ENCODE measurements around the gene CBX6. TPM values are rescaled to one million over a fixed set of nuclear protein-coding genes. Genes with fewer than 3 reads are reported as not detected.

Gene CBX6
- total and polyA plus RNA-seq, 3 donors from 2014 or later: 18.7 to 33.1 (median 30.1) TPM

DNA sequence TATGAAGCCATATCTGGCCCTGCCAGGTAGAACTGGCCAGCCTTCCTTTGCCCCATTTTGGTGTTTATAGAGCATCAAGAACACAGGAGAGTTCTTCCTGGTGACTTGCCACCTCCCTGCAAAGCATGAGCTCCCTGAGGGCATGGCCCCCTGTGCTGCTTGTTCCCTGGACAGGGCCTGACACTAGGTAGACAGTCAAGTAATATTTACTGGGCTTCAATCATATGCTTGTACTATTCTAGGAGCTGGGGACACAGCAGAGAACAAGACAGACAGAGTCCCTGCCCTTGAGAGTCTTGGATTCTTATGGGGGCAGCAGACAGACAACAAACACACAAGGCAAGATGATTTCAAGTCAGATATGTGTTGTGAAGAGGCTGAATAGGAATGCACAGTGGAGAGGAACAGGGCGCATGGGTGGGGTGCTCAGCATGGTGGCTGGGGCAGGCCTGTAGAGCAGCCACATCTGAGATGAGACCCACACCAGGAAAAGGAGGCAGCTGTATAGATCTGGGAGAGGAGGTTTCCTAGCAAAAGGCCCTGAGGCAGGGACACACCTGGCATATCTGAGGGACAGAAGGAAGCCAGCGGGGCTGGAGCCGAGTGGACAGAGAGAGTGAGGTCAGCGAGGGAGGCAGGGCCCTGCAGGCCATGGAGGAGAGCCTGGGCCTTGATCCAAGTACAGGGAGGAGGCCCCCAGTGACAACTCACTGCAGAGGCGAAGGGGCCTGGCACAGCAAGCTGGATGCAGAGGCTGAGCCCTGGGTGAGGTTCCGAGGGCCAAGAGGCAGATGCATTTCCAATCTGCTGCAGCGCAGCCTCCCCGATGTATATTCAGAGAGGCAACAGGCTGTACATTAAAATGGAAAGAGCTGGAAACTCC, 10.2 kb upstream of the CBX6 start:
- peak; percentile 42 for DNase-seq
- peak overlapping the region; percentile 43 to 83 for H3K27ac ChIP-seq

DNA sequence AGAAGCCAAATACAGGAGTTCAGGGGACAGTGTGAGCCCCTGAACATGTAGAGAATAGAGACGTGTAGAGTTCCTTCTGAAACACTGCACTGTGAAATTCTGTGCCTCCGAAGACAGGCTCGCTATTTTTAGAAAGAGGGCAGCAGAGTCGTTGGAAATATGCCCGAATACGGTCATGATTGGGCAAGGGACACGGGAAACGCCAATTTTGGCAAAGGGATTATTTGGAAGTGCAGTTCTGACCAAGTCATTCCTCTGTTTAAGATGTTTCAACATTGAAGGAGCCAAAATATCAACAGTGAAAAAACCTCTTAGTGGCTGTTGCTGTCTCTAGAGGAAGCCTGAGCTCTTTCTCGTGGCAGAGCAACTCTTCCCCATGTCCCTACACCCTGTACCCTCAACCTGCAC, 9.5 kb upstream of the CBX6 start:
- H3K27ac ChIP-seq: peak overlapping the region; percentile 43 to 83
- no peak overlapping the region for H3K4me3 ChIP-seq
- DNase-seq: peak; percentile 67
- intact Hi-C loops (cut with DNase I; ENCODE audit: low total_unique reads): no loop called here
- no peaks in the 10 kb centered on the region for H3K36me3 ChIP-seq (ENCODE audit: low read depth, missing control alignments)
- no peaks in the 10 kb centered on the region for H3K27me3 ChIP-seq
- peaks cover 24% of the 10 kb centered on the region for H3K4me1 ChIP-seq
- H3K9me3 ChIP-seq: no peaks in the 10 kb centered on the region
- TF ChIP-seq, protein P1, sequence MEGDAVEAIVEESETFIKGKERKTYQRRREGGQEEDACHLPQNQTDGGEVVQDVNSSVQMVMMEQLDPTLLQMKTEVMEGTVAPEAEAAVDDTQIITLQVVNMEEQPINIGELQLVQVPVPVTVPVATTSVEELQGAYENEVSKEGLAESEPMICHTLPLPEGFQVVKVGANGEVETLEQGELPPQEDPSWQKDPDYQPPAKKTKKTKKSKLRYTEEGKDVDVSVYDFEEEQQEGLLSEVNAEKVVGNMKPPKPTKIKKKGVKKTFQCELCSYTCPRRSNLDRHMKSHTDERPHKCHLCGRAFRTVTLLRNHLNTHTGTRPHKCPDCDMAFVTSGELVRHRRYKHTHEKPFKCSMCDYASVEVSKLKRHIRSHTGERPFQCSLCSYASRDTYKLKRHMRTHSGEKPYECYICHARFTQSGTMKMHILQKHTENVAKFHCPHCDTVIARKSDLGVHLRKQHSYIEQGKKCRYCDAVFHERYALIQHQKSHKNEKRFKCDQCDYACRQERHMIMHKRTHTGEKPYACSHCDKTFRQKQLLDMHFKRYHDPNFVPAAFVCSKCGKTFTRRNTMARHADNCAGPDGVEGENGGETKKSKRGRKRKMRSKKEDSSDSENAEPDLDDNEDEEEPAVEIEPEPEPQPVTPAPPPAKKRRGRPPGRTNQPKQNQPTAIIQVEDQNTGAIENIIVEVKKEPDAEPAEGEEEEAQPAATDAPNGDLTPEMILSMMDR (IDR thresholded peaks at IDR 0.05): peak in 1 of 3 experiments; percentile 10
- no peak for TF ChIP-seq POLR2A (IDR thresholded peaks at IDR 0.05)
- WGBS, 2 donors: 13 to 21% methylated on average over 9 of the region's 9 CpGs

More for the DNA sequence above, 10.2 kb upstream of the CBX6 start:
- WGBS, 2 donors: 39 to 59% methylated on average over 6 to 8 of the region's 8 CpGs
- no peak overlapping the region for H3K4me3 ChIP-seq
- TF ChIP-seq, protein P1 (IDR thresholded peaks at IDR 0.05): no peak
- TF ChIP-seq POLR2A (IDR thresholded peaks at IDR 0.05): no peak
- H3K27me3 ChIP-seq: no peaks in the 10 kb centered on the region
- H3K4me1 ChIP-seq: peaks cover 24% of the 10 kb centered on the region
- intact Hi-C loops (cut with DNase I; ENCODE audit: low total_unique reads): no loop called here
- H3K36me3 ChIP-seq (ENCODE audit: low read depth, missing control alignments): no peaks in the 10 kb centered on the region
- H3K9me3 ChIP-seq: no peaks in the 10 kb centered on the region

DNA sequence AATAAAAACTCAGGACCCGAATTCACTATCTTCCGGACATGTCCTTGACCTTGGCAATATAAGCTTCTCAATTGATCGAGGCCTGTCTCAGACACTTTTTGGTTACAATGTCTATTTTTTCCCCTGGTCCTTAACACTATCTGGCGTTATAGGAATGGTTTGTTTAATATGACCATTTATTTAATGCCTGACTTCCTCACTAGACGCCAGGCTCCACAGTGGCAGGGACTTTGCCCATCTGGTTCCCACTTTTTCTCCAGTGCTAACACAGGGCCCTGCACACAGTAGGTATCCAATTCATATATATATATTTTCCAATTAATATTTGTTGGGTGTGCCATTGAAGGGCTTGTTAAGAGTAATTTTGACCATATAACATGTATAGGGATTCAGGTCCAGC, 7.9 kb upstream of the CBX6 start:
- H3K4me3 ChIP-seq: no peak overlapping the region
- no peak overlapping the region for H3K27ac ChIP-seq
- intact Hi-C loops (cut with DNase I; ENCODE audit: low total_unique reads): loop anchor here (10.0 kb wide), 1 partner anchor 45 kb away; no protein-coding TSS in a partner anchor
- peaks cover 24% of the 10 kb centered on the region for H3K4me1 ChIP-seq
- H3K27me3 ChIP-seq: no peaks in the 10 kb centered on the region
- no peaks in the 10 kb centered on the region for H3K9me3 ChIP-seq
- 52 to 57% methylated on average over 5 of the region's 5 CpGs for WGBS, 2 donors
- TF ChIP-seq, protein P1 (IDR thresholded peaks at IDR 0.05): no peak
- no peak for TF ChIP-seq POLR2A (IDR thresholded peaks at IDR 0.05)
- no peak for DNase-seq
- H3K36me3 ChIP-seq (ENCODE audit: low read depth, missing control alignments): no peaks in the 10 kb centered on the region

DNA sequence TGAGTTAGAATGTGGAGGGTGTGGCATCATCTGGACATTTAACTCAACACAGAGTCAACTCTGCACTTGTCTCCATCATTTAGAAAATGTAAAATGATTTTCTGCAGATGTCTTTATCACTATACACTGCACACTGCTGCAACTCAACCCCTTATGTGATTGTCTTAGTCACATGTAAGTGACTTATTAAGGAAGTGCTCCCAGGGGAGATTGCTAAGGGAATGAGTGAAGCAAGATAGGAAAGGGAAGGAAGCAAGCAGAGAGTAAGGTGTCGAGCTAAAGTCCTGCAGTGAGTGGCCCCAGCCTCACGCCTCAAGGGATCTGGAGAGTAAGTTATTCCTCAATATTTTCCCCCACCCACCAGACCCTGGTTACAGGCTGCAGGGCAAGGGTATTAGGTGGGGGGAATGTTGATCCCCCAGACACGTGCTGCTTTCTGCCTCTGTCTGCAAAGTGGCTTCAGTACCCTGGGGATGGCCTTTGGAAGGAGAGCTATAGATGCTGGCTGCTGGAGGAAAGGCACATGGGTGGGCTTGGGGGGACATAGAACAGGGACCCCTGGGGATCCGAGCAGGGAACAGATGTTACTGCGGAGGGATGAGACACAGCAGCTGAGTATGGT, 7.2 kb upstream of the CBX6 start:
- Histone ChIP-seq H3K4me1 (peaks cover 24% of the 10 kb centered on the region), H3K9me3 (no peaks in the 10 kb centered on the region), H3K27ac (no peak overlapping the region), H3K4me3 (no peak overlapping the region), H3K36me3 (ENCODE audit: low read depth, missing control alignments) (no peaks in the 10 kb centered on the region), H3K27me3 (no peaks in the 10 kb centered on the region)
- no peak for DNase-seq
- intact Hi-C loops (cut with DNase I; ENCODE audit: low total_unique reads): loop anchor here (10.0 kb wide), 1 partner anchor 46 kb away; no protein-coding TSS in a partner anchor
- 79 to 89% methylated on average over 5 of the region's 5 CpGs for WGBS, 2 donors
- TF ChIP-seq, protein P1 (IDR thresholded peaks at IDR 0.05): no peak
- no peak for TF ChIP-seq POLR2A (IDR thresholded peaks at IDR 0.05)
